Measurements from ENCODE around the gene HSPBP1. TPM values are rescaled to one million over a fixed set of nuclear protein-coding genes. Genes with fewer than 3 reads are reported as not detected.

HSPBP1 gene
- total and polyA plus RNA-seq, 9 of the 15 experiments (the other 6 are each of a cell fraction or from before 2014, with no cell fraction given), result 0.83 to 81.3 (median 21.8) TPM

DNA sequence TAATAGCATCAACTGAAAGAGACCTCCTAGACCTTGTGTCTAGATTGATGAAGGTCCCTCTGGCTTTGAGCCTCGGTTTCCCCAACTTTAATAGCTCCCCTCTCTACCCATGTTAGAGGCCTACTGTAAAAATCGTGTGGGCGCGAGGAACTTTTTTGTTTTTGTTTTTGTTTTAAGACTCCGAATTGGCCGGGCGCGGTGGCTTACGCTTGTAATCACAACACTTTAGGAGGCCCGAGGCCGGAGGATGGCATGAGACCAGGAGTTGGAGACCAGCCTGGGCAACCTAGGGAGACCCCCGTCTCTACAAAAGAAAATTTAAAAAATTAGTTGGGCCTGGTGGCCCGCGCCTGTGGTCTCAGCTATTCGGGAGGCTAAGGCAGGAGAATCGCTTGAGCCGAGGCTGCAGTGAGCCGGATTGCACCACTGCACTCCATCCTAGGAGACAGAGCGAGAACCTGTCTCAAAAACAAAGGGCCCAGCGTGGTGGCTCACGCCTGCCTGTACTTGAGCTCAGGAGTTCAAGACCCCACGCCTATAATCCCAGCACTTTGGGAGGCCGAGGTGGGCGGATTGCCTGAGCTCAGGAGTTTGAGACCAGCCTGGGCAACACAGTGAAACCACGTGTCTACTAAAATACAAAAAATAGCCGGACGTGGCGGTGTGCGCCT, 20.2 kb downstream of the HSPBP1 start (continued):
- no peak for TF ChIP-seq DIDO1 (tag; IDR thresholded peaks at IDR 0.05; ENCODE audit: low read depth)
- TF ChIP-seq, protein P1, sequence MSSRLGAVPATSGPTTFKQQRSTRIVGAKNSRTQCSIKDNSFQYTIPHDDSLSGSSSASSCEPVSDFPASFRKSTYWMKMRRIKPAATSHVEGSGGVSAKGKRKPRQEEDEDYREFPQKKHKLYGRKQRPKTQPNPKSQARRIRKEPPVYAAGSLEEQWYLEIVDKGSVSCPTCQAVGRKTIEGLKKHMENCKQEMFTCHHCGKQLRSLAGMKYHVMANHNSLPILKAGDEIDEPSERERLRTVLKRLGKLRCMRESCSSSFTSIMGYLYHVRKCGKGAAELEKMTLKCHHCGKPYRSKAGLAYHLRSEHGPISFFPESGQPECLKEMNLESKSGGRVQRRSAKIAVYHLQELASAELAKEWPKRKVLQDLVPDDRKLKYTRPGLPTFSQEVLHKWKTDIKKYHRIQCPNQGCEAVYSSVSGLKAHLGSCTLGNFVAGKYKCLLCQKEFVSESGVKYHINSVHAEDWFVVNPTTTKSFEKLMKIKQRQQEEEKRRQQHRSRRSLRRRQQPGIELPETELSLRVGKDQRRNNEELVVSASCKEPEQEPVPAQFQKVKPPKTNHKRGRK (tag; IDR thresholded peaks at IDR 0.05), result no peak
- peak; percentile 64; the same call in 1 of the 2 replicates for TF ChIP-seq BRD4 (IDR thresholded peaks at IDR 0.05)
- no peak for TF ChIP-seq ZNF24 (IDR thresholded peaks at IDR 0.05)
- TF ChIP-seq LARP7 (IDR thresholded peaks at IDR 0.05), result no peak
- TF ChIP-seq MCM3 (IDR thresholded peaks at IDR 0.05), result no peak
- TF ChIP-seq, protein P2, sequence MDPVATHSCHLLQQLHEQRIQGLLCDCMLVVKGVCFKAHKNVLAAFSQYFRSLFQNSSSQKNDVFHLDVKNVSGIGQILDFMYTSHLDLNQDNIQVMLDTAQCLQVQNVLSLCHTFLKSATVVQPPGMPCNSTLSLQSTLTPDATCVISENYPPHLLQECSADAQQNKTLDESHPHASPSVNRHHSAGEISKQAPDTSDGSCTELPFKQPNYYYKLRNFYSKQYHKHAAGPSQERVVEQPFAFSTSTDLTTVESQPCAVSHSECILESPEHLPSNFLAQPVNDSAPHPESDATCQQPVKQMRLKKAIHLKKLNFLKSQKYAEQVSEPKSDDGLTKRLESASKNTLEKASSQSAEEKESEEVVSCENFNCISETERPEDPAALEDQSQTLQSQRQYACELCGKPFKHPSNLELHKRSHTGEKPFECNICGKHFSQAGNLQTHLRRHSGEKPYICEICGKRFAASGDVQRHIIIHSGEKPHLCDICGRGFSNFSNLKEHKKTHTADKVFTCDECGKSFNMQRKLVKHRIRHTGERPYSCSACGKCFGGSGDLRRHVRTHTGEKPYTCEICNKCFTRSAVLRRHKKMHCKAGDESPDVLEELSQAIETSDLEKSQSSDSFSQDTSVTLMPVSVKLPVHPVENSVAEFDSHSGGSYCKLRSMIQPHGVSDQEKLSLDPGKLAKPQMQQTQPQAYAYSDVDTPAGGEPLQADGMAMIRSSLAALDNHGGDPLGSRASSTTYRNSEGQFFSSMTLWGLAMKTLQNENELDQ (CRISPR knock-in tag; IDR thresholded peaks at IDR 0.05; ENCODE audit: borderline replicate concordance), result no peak
- TF ChIP-seq MAFG (tag; conservative IDR thresholded peaks at IDR 0.05), result no peak
- no peak for TF ChIP-seq SIN3A (IDR thresholded peaks at IDR 0.05; ENCODE audit: borderline replicate concordance in 2 of 2, control insufficient read depth in 1 of 2, low read depth in 2 of 2, low read length in 2 of 2)
- no peak for TF ChIP-seq NFE2L1 (tag; IDR thresholded peaks at IDR 0.05; ENCODE audit: borderline replicate concordance, low read depth)
- TF ChIP-seq, protein P3, sequence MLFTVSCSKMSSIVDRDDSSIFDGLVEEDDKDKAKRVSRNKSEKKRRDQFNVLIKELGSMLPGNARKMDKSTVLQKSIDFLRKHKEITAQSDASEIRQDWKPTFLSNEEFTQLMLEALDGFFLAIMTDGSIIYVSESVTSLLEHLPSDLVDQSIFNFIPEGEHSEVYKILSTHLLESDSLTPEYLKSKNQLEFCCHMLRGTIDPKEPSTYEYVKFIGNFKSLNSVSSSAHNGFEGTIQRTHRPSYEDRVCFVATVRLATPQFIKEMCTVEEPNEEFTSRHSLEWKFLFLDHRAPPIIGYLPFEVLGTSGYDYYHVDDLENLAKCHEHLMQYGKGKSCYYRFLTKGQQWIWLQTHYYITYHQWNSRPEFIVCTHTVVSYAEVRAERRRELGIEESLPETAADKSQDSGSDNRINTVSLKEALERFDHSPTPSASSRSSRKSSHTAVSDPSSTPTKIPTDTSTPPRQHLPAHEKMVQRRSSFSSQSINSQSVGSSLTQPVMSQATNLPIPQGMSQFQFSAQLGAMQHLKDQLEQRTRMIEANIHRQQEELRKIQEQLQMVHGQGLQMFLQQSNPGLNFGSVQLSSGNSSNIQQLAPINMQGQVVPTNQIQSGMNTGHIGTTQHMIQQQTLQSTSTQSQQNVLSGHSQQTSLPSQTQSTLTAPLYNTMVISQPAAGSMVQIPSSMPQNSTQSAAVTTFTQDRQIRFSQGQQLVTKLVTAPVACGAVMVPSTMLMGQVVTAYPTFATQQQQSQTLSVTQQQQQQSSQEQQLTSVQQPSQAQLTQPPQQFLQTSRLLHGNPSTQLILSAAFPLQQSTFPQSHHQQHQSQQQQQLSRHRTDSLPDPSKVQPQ (CRISPR knock-in tag; IDR thresholded peaks at IDR 0.05; ENCODE audit: borderline replicate concordance), result no peak
- no peak; the same call in 1 of the 2 replicates for TF ChIP-seq ZNF561 (CRISPR knock-in tag; conservative IDR thresholded peaks at IDR 0.05)
- 0 out of 2 replicates have a peak, but pooled peaks have one; percentile 12 for TF ChIP-seq BCOR (IDR thresholded peaks at IDR 0.05)
- TF ChIP-seq, protein P4, sequence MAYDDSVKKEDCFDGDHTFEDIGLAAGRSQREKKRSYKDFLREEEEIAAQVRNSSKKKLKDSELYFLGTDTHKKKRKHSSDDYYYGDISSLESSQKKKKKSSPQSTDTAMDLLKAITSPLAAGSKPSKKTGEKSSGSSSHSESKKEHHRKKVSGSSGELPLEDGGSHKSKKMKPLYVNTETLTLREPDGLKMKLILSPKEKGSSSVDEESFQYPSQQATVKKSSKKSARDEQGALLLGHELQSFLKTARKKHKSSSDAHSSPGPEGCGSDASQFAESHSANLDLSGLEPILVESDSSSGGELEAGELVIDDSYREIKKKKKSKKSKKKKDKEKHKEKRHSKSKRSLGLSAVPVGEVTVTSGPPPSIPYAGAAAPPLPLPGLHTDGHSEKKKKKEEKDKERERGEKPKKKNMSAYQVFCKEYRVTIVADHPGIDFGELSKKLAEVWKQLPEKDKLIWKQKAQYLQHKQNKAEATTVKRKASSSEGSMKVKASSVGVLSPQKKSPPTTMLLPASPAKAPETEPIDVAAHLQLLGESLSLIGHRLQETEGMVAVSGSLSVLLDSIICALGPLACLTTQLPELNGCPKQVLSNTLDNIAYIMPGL (CRISPR knock-in tag; IDR thresholded peaks at IDR 0.05), result 0 out of 2 replicates have a peak, but pooled peaks have one; percentile 13
- no peak for TF ChIP-seq TCF3 (CRISPR knock-in tag; IDR thresholded peaks at IDR 0.05)
- TF ChIP-seq, protein P5, sequence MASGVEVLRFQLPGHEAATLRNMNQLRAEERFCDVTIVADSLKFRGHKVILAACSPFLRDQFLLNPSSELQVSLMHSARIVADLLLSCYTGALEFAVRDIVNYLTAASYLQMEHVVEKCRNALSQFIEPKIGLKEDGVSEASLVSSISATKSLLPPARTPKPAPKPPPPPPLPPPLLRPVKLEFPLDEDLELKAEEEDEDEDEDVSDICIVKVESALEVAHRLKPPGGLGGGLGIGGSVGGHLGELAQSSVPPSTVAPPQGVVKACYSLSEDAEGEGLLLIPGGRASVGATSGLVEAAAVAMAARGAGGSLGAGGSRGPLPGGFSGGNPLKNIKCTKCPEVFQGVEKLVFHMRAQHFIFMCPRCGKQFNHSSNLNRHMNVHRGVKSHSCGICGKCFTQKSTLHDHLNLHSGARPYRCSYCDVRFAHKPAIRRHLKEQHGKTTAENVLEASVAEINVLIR (CRISPR knock-in tag; IDR thresholded peaks at IDR 0.05), result no peak
- no peak for TF ChIP-seq MTA1 (IDR thresholded peaks at IDR 0.05; ENCODE audit: borderline replicate concordance)
- no peak for TF ChIP-seq HDGF (IDR thresholded peaks at IDR 0.05)
- TF ChIP-seq KDM1A (IDR thresholded peaks at IDR 0.05), result no peak
- no peak for TF ChIP-seq TAF9B (IDR thresholded peaks at IDR 0.05; ENCODE audit: partially characterized antibody)
